SK-N-SH (cell line): Measurements from ENCODE around the gene PLEKHA4. TPM values are rescaled to one million over a fixed set of nuclear protein-coding genes. Genes with fewer than 3 reads are reported as not detected.
A peak's percentile ranks its signal among the peaks of the same experiment; 100 is the strongest.

Source experiments
- CTCF ChIA-PET: fragments of 300-600, 350-600 bp; formaldehyde crosslinking; extraction: SDS; loops from one replicate; lab custom pipeline; 2021; lab: Yijun Ruan, JAX
- POLR2A ChIA-PET: fragments of 350-600 bp; sonication (Branson Sonifier 250); formaldehyde crosslinking; extraction: SDS; loops from one replicate; lab custom pipeline; 2020; ENCODE audit warnings: antibody characterized with exemption, inconsistent platforms; lab: Yijun Ruan, JAX
- DNase-seq: peaks from one replicate; pipeline ENCODE4 v3.0.0; 2012
- H2AFZ ChIP-seq: fragments of 200-600 bp; sonication (generic); 2 replicates; pipeline ENCODE4 v1.8.1; 2016; ENCODE audit warnings: antibody characterized with exemption, mild to moderate bottlenecking, low read depth
- H3F3A ChIP-seq: fragments of 200-600 bp; sonication (generic); replicated peaks from 2 replicates; pipeline ENCODE3; 2016; ENCODE audit warnings: antibody characterized with exemption, mild to moderate bottlenecking; ENCODE audit not compliant: insufficient read depth
- H3K27ac ChIP-seq, 2 experiments: fragments of 200-500 bp in 1 of 2; fragments of 200-600 bp in 1 of 2; sonication (Bioruptor generic) in 1 of 2; sonication (generic), shearing (Covaris generic) in 1 of 2; 2 replicates each; pipeline versions ENCODE4 v1.5.1 to v1.6.1; 2014 to 2016; ENCODE audit warnings: low read depth in 2 of 2, inconsistent platforms in 1 of 2, low read length in 1 of 2, mild to moderate bottlenecking in 1 of 2, mixed read lengths in 1 of 2
- H3K27me3 ChIP-seq: fragments of 200-600 bp; sonication (generic), shearing (Covaris generic); 2 replicates; pipeline ENCODE4 v1.6.1; 2016; ENCODE audit warnings: mixed run types; ENCODE audit not compliant: insufficient read depth
- H3K36me3 ChIP-seq, 2 experiments: fragments of 200-500 bp in 1 of 2; fragments of 200-600 bp in 1 of 2; sonication (Bioruptor generic) in 1 of 2; sonication (generic) in 1 of 2; replicated peaks in 1 of 2; 2 replicates each; pipeline versions ENCODE3 to v1.5.1; 2014 to 2016; ENCODE audit warnings: low read length in 1 of 2, mild to moderate bottlenecking in 1 of 2; ENCODE audit not compliant: insufficient read depth in 2 of 2, control insufficient read depth in 1 of 2
- H3K4me1 ChIP-seq, 2 experiments: fragments of 200-500 bp in 1 of 2; fragments of 200-600 bp in 1 of 2; sonication (Bioruptor generic) in 1 of 2; sonication (generic), shearing (Covaris generic) in 1 of 2; 2 replicates each; pipeline versions ENCODE4 v1.5.1 to v1.6.1; 2014 to 2016; ENCODE audit warnings: low read depth in 1 of 2, low read length in 1 of 2, mixed run types in 1 of 2; ENCODE audit not compliant: insufficient read depth in 2 of 2, control insufficient read depth in 1 of 2
- H3K4me2 ChIP-seq: fragments of 200-600 bp; sonication (generic), shearing (Covaris generic); 2 replicates; pipeline ENCODE4 v1.6.1; 2017; ENCODE audit warnings: mixed run types
- H3K4me3 ChIP-seq, 2 experiments: fragments of 200-500 bp in 1 of 2; fragments of 200-600 bp in 1 of 2; sonication (Bioruptor generic) in 1 of 2; sonication (generic), shearing (Covaris generic) in 1 of 2; 2 replicates each; pipeline versions ENCODE4 v1.5.1 to v1.8.1; 2014 to 2016; ENCODE audit warnings: low read depth in 2 of 2, inconsistent platforms in 1 of 2, low read length in 1 of 2, mild to moderate bottlenecking in 1 of 2, mixed read lengths in 1 of 2, moderate library complexity in 1 of 2
- H3K79me2 ChIP-seq: fragments of 200-600 bp; sonication (generic); 2 replicates; pipeline ENCODE4 v1.8.1; 2017; ENCODE audit warnings: mild to moderate bottlenecking; ENCODE audit not compliant: insufficient read depth
- H3K9ac ChIP-seq: fragments of 200-600 bp; sonication (generic); 2 replicates; pipeline ENCODE4 v1.6.1; 2017; ENCODE audit warnings: mixed run types
- H3K9me2 ChIP-seq: fragments of 200-600 bp; sonication (generic); 2 replicates; pipeline ENCODE4 v1.6.1; 2017; ENCODE audit warnings: mixed run types
- H3K9me3 ChIP-seq: fragments of 200-600 bp; sonication (generic); 2 replicates; pipeline ENCODE4 v1.6.1; 2017; ENCODE audit warnings: mixed run types, mild to moderate bottlenecking, moderate library complexity
- H4K20me1 ChIP-seq: fragments of 200-600 bp; sonication (generic); 2 replicates; pipeline ENCODE4 v1.6.1; 2017; ENCODE audit warnings: mild to moderate bottlenecking, mixed run types; ENCODE audit not compliant: insufficient read depth
- CTCF ChIP-seq: fragments of 200-600 bp; sonication (generic); IDR thresholded peaks from 2 replicates; pipeline ENCODE4 v1.6.1; 2017; ENCODE audit warnings: antibody characterized with exemption, mild to moderate bottlenecking, moderate library complexity
- ELF1 ChIP-seq: IDR thresholded peaks from 2 replicates; pipeline ENCODE4 v1.4.0; 2012
- FOSL2 ChIP-seq: IDR thresholded peaks from 2 replicates; pipeline ENCODE4 v1.4.0; 2012; ENCODE audit warnings: low read depth, mild to moderate bottlenecking, moderate library complexity, borderline replicate concordance
- FOXJ3 ChIP-seq: sonication (generic); formaldehyde crosslinking; IDR thresholded peaks from 2 replicates; pipeline ENCODE4 v1.5.1; 2020; ENCODE audit warnings: mild to moderate bottlenecking, missing genetic modification reagents
- GABPA ChIP-seq: IDR thresholded peaks from 2 replicates; pipeline ENCODE4 v1.4.0; 2012; ENCODE audit warnings: low read depth, mild to moderate bottlenecking
- GATA2 ChIP-seq: sonication (generic); formaldehyde crosslinking; IDR thresholded peaks from 2 replicates; pipeline ENCODE4 v1.5.0; 2020; ENCODE audit warnings: mild to moderate bottlenecking, missing genetic modification reagents
- IRF3 ChIP-seq: fragments of 150-350 bp; IDR thresholded peaks from 2 replicates; pipeline ENCODE4 v1.6.1; 2016; ENCODE audit warnings: mild to moderate bottlenecking, low read depth, low read length
- MAX ChIP-seq: IDR thresholded peaks from 2 replicates; pipeline ENCODE4 v1.4.0; 2012; ENCODE audit warnings: low read depth
- MEF2A ChIP-seq: IDR thresholded peaks from 2 replicates; pipeline ENCODE4 v1.4.0; 2012; ENCODE audit warnings: low read depth, borderline replicate concordance
- NFIC ChIP-seq: IDR thresholded peaks from 2 replicates; pipeline ENCODE4 v1.4.0; 2012; ENCODE audit warnings: borderline replicate concordance
- RCOR1 ChIP-seq: fragments of 150-350 bp; IDR thresholded peaks from 2 replicates; pipeline ENCODE4 v1.6.1; 2017; ENCODE audit warnings: antibody characterized with exemption, low read length
- RXRA ChIP-seq: IDR thresholded peaks from 2 replicates; pipeline ENCODE4 v1.4.0; 2012; ENCODE audit warnings: low read depth, mild to moderate bottlenecking, borderline replicate concordance
- SIN3A ChIP-seq: IDR thresholded peaks from 2 replicates; pipeline ENCODE4 v1.6.1; 2012; ENCODE audit warnings: low read depth, mild to moderate bottlenecking, low read length, moderate library complexity, borderline replicate concordance
- TAF1 ChIP-seq: IDR thresholded peaks from 2 replicates; pipeline ENCODE4 v1.6.1; 2012; ENCODE audit warnings: low read depth, mild to moderate bottlenecking, low read length, moderate library complexity, borderline replicate concordance
- TEAD4 ChIP-seq: IDR thresholded peaks from 2 replicates; pipeline ENCODE4 v1.4.0; 2012; ENCODE audit warnings: mild to moderate bottlenecking, borderline replicate concordance; ENCODE audit not compliant: insufficient read depth
- ZBTB33 ChIP-seq: IDR thresholded peaks from 2 replicates; pipeline ENCODE4 v1.4.0; 2012; ENCODE audit warnings: low read depth, borderline replicate concordance
- WGBS: methylation state at CpG from one replicate; pipeline ENCODE4 v1.1.6; 2017; ENCODE audit warnings: low lambda C conversion rate; 5-methylcytosine and 5-hydroxymethylcytosine counted together
- polyA plus RNA-seq, 3 experiments: library from polyadenylated mRNA; depleted of rRNA; stranded (reverse); fragments of >200 nt; gene quantifications; 2 replicates each; pipeline ENCODE4 v1.2.3, GENCODE V29; 2012

The PLEKHA4 gene
- polyA plus RNA-seq, 1 of the 3 experiments (the other 2 are of a cell fraction), result 5.6 TPM

- Histone ChIP-seq H3K4me2 (no peak overlapping the region), H2AFZ (no peak overlapping the region), H3K9me2 (no peaks in the 10 kb centered on the region), H3K4me3 (no peak overlapping the region), H3K9ac (no peak overlapping the region), H3K27ac (no peak overlapping the region), H3K36me3 (no peaks in the 10 kb centered on the region), H3K4me1 (no peaks in the 10 kb centered on the region), H3K79me2 (no peaks in the 10 kb centered on the region), H3K27me3 (no peaks in the 10 kb centered on the region), H4K20me1 (no peaks in the 10 kb centered on the region), H3F3A (no peaks in the 10 kb centered on the region), H3K9me3 (no peaks in the 10 kb centered on the region)
- ChIA-PET POLR2A (no interaction called here), CTCF (interaction anchor here (1.3 to 1.8 kb wide), 2 partner anchors 19 to 109 kb away, joined by 3 to 7 read pairs; no protein-coding TSS in a partner anchor)
- no peak for DNase-seq
- 90% methylated on average over 18 of the region's 18 CpGs for WGBS
- no peak for TF ChIP-seq TAF1
- no peak for TF ChIP-seq GABPA
- TF ChIP-seq CTCF, result no peak
- TF ChIP-seq MAX, result no peak
- no peak for TF ChIP-seq NFIC
- TF ChIP-seq FOSL2, result no peak
- TF ChIP-seq TEAD4, result no peak
- no peak for TF ChIP-seq MEF2A
- TF ChIP-seq RCOR1, result no peak
- TF ChIP-seq GATA2 (CRISPR knock-in tag), result no peak
- TF ChIP-seq RXRA, result no peak
- TF ChIP-seq ELF1, result no peak
Measured at GRCh38 chr19:48861313-48861712, 7.1 kb downstream of the PLEKHA4 start.

- WGBS, result 93% methylated on average over 25 of the region's 30 CpGs
- no peaks in the 10 kb centered on the region for H3K27me3 ChIP-seq
- no peaks in the 10 kb centered on the region for H3F3A ChIP-seq
- no peaks in the 10 kb centered on the region for H3K36me3 ChIP-seq
- DNase-seq, result peak; percentile 55
- no peaks in the 10 kb centered on the region for H3K4me1 ChIP-seq
- no peak overlapping the region for H3K9ac ChIP-seq
- CTCF ChIA-PET, result interaction anchor here (0.6 kb wide), 1 partner anchor 111 kb away, joined by 4 read pairs; no protein-coding TSS in a partner anchor
- no peaks in the 10 kb centered on the region for H3K79me2 ChIP-seq
- H3K9me2 ChIP-seq, result no peaks in the 10 kb centered on the region
- H3K9me3 ChIP-seq, result no peaks in the 10 kb centered on the region
- no peak overlapping the region for H3K27ac ChIP-seq
- no peak overlapping the region for H2AFZ ChIP-seq
- POLR2A ChIA-PET, result no interaction called here
- TF ChIP-seq SIN3A (no peak), IRF3 (no peak), RXRA (no peak), FOXJ3 (CRISPR knock-in tag) (no peak), ZBTB33 (no peak)
- H3K4me3 ChIP-seq, result no peak overlapping the region
- no peaks in the 10 kb centered on the region for H4K20me1 ChIP-seq
- no peak overlapping the region for H3K4me2 ChIP-seq
Measured at GRCh38 chr19:48859711-48860572, 8.5 kb downstream of the PLEKHA4 start.
